HCT116 (cell line): ENCODE data around the gene ARHGEF10L. TPM values are rescaled to one million over a fixed set of nuclear protein-coding genes. Genes with fewer than 3 reads are reported as not detected.

Source experiments
- ATAC-seq: fragments of 200-7000 bp; cut with Tn5 transposase; 2 replicates; pipeline ENCODE4 v1.9.1; 2020; ENCODE audit warnings: mild to moderate bottlenecking, moderate library complexity
- BruUV-seq: library from RNA; stranded (reverse); fragments of 400-500 nt; replicated peaks from 2 replicates; lab custom pipeline; 2021; lab: Mats Ljungman, UMichigan
- CTCF ChIA-PET: fragments of 300-600 bp; sonication (Branson Sonifier 250); formaldehyde crosslinking; loops from one replicate; lab custom pipeline; 2021; ENCODE audit warnings: antibody characterized with exemption; lab: Charles Lee
- POLR2A ChIA-PET: fragments of 300-600, 350-600 bp; sonication (Branson Sonifier 250); formaldehyde crosslinking; loops from one replicate; lab custom pipeline; 2021; ENCODE audit warnings: antibody characterized with exemption; lab: Charles Lee
- RAD21 ChIA-PET, 2 experiments: fragments of 300-600 bp; sonication (Branson Sonifier 250); formaldehyde crosslinking; loops; one replicate each; lab custom pipeline; 2023; ENCODE audit warnings: low total read pairs in 2 of 2; ENCODE audit not compliant: uncharacterized antibody in 2 of 2, unreplicated experiment in 2 of 2, low non-redundant PET in 1 of 2; lab: Charles Lee
- DNase-seq: peaks from one replicate; pipeline ENCODE4 v3.0.0-alpha.2; 2010; ENCODE audit warnings: low read depth, low spot score
- H2AFZ ChIP-seq: fragments of 200-600 bp; shearing (Covaris generic), sonication (generic); 2 replicates; pipeline ENCODE4 v1.6.1; 2017; ENCODE audit warnings: low read depth, mixed run types, mixed read lengths, antibody characterized with exemption, low read length; ENCODE audit not compliant: poor library complexity, severe bottlenecking
- H3K27ac ChIP-seq: 2 replicates; pipeline ENCODE4 v1.5.1; 2012; ENCODE audit warnings: low read depth, low read length
- H3K27me3 ChIP-seq: fragments of 200-600 bp; sonication (generic); 2 replicates; pipeline ENCODE4 v1.6.1; 2016; ENCODE audit warnings: mixed run types, low read length, mixed read lengths; ENCODE audit not compliant: insufficient read depth
- H3K36me3 ChIP-seq, 2 experiments: fragments of 200-500 bp in 1 of 2; fragments of 200-600 bp in 1 of 2; sonication (Bioruptor generic) in 1 of 2; sonication (generic) in 1 of 2; 2 replicates each; pipeline versions ENCODE4 v1.5.1 to v1.6.1; 2014 to 2016; ENCODE audit warnings: low read length in 2 of 2, inconsistent platforms in 1 of 2, mixed read lengths in 1 of 2, mixed run types in 1 of 2; ENCODE audit not compliant: insufficient read depth in 2 of 2, control insufficient read depth in 1 of 2
- H3K4me1 ChIP-seq, 2 experiments: fragments of 200-600 bp in 1 of 2; sonication (generic) in 1 of 2; 2 replicates each; pipeline versions ENCODE4 v1.5.1 to v1.6.1; 2012 to 2017; ENCODE audit warnings: low read length in 2 of 2, inconsistent platforms in 1 of 2, mild to moderate bottlenecking in 1 of 2, mixed read lengths in 1 of 2, mixed run types in 1 of 2, moderate library complexity in 1 of 2; ENCODE audit not compliant: insufficient read depth in 2 of 2, control insufficient read depth in 1 of 2
- H3K4me2 ChIP-seq: fragments of 200-600 bp; sonication (generic); 2 replicates; pipeline ENCODE4 v1.6.1; 2017; ENCODE audit warnings: mixed run types, low read length, mixed read lengths
- H3K4me3 ChIP-seq, 2 experiments: fragments of 200-600 bp in 1 of 2; sonication (generic) in 1 of 2; replicated peaks in 1 of 2; 2 replicates each; pipeline ENCODE4 v1.5.1; 2011 to 2016; ENCODE audit warnings: low read length in 2 of 2, control low read depth in 1 of 2, low read depth in 1 of 2, mild to moderate bottlenecking in 1 of 2, mixed read lengths in 1 of 2, mixed run types in 1 of 2
- H3K79me2 ChIP-seq: fragments of 200-600 bp; sonication (generic); 2 replicates; pipeline ENCODE4 v1.6.1; 2017; ENCODE audit warnings: mild to moderate bottlenecking, mixed run types, low read length, moderate library complexity, mixed read lengths; ENCODE audit not compliant: insufficient read depth
- H3K9ac ChIP-seq: fragments of 200-600 bp; sonication (generic); 2 replicates; pipeline ENCODE4 v1.6.1; 2016; ENCODE audit warnings: low read length, mixed read lengths
- H3K9me2 ChIP-seq: fragments of 200-600 bp; sonication (generic), shearing (Covaris generic); 2 replicates; pipeline ENCODE4 v1.6.1; 2017; ENCODE audit warnings: mixed run types, mild to moderate bottlenecking, moderate library complexity; ENCODE audit not compliant: insufficient read depth
- H3K9me3 ChIP-seq, 2 experiments: fragments of 200-500 bp in 1 of 2; fragments of 200-600 bp in 1 of 2; sonication (Bioruptor generic) in 1 of 2; sonication (generic) in 1 of 2; 2 replicates each; pipeline ENCODE4 v1.6.1; 2014 to 2017; ENCODE audit warnings: low read length in 2 of 2, mixed read lengths in 2 of 2, inconsistent platforms in 1 of 2, low read depth in 1 of 2, mild to moderate bottlenecking in 1 of 2, mixed run types in 1 of 2, moderate library complexity in 1 of 2; ENCODE audit not compliant: control insufficient read depth in 1 of 2, insufficient read depth in 1 of 2
- H4K20me1 ChIP-seq: fragments of 200-600 bp; sonication (generic), shearing (Covaris generic); 2 replicates; pipeline ENCODE4 v1.6.1; 2017; ENCODE audit warnings: mixed run types, mild to moderate bottlenecking, moderate library complexity; ENCODE audit not compliant: insufficient read depth
- ATF3 ChIP-seq: IDR thresholded peaks from 2 replicates; pipeline ENCODE4 v1.6.1; 2012
- CBX3 ChIP-seq: IDR thresholded peaks from 2 replicates; pipeline ENCODE4 v1.6.1; 2012; ENCODE audit warnings: low read depth
- CEBPB ChIP-seq: IDR thresholded peaks from 2 replicates; pipeline ENCODE4 v1.6.1; 2012; ENCODE audit warnings: low read depth
- EGR1 ChIP-seq: IDR thresholded peaks from 2 replicates; pipeline ENCODE4 v1.6.1; 2012; ENCODE audit warnings: low read depth
- EZH2phosphoT487 ChIP-seq: fragments of 200-600 bp; IDR thresholded peaks from 2 replicates; pipeline ENCODE4 v1.6.1; 2018; ENCODE audit warnings: antibody characterized with exemption, borderline replicate concordance
- JUND ChIP-seq: IDR thresholded peaks from 2 replicates; pipeline ENCODE4 v1.6.1; 2012
- POLR2AphosphoS5 ChIP-seq: IDR thresholded peaks from 2 replicates; pipeline ENCODE4 v1.6.1; 2011; ENCODE audit warnings: mild to moderate bottlenecking, low read depth, low read length, moderate library complexity
- RAD21 ChIP-seq: IDR thresholded peaks from 2 replicates; pipeline ENCODE4 v1.6.1; 2012; ENCODE audit warnings: low read depth, mild to moderate bottlenecking
- SIN3A ChIP-seq: IDR thresholded peaks from 2 replicates; pipeline ENCODE4 v1.6.1; 2012; ENCODE audit warnings: low read depth
- SRF ChIP-seq: IDR thresholded peaks from 2 replicates; pipeline ENCODE4 v1.6.1; 2012; ENCODE audit warnings: low read depth
- TCF7L2 ChIP-seq: IDR thresholded peaks from 2 replicates; pipeline ENCODE4 v1.7.0; 2011; ENCODE audit warnings: borderline replicate concordance, inconsistent platforms; ENCODE audit not compliant: insufficient read depth, insufficient read length; ENCODE audit errors: extremely low read depth
- YY1 ChIP-seq: IDR thresholded peaks from 2 replicates; pipeline ENCODE4 v1.6.1; 2011; ENCODE audit warnings: low read length, low read depth, moderate library complexity, mild to moderate bottlenecking; ENCODE audit not compliant: insufficient replicate concordance; ENCODE audit errors: extremely low read depth
- ZBTB33 ChIP-seq: IDR thresholded peaks from 2 replicates; pipeline ENCODE4 v1.6.1; 2011; ENCODE audit warnings: mild to moderate bottlenecking, low read length, moderate library complexity; ENCODE audit not compliant: insufficient replicate concordance; ENCODE audit errors: extremely low read depth
- ZNF274 ChIP-seq: fragments of 200-500 bp; sonication (Bioruptor generic); IDR thresholded peaks from 2 replicates; pipeline ENCODE4 v1.6.1; 2014; ENCODE audit warnings: mild to moderate bottlenecking, low read depth, low read length, inconsistent platforms
- intact Hi-C: fragments of 100-400 bp; cut with micrococcal nuclease; formaldehyde crosslinking; loops from 2 replicates; pipeline ENCODE4 v1.10.0; 2022
- total RNA-seq: library from RNA; stranded (reverse); gene quantifications from one replicate; pipeline ENCODE4 v1.2.1, GENCODE V29; 2021; ENCODE audit not compliant: unreplicated experiment
- TF ChIP-seq, protein P1 (sequence below), 3 experiments: fragments of 200-600 bp in 1 of 3; sonication (generic) in 1 of 3; IDR thresholded peaks in 2 of 3; conservative IDR thresholded peaks in 1 of 3; 2 replicates each; pipeline ENCODE4 v1.5.1; 2012 to 2017; ENCODE audit warnings: low read depth in 2 of 3, low read length in 2 of 3, antibody characterized with exemption in 1 of 3, borderline replicate concordance in 1 of 3, control low read depth in 1 of 3, mild to moderate bottlenecking in 1 of 3, mixed read lengths in 1 of 3, mixed run types in 1 of 3, moderate library complexity in 1 of 3; ENCODE audit not compliant: insufficient read depth in 1 of 3
- TF ChIP-seq, protein P2 (sequence below): IDR thresholded peaks from 2 replicates; pipeline ENCODE4 v1.6.1; 2012; ENCODE audit warnings: low read depth
- TF ChIP-seq, protein P3 (sequence below): IDR thresholded peaks from 2 replicates; pipeline ENCODE4 v1.6.1; 2012

ARHGEF10L gene
- total RNA-seq, 1 experiment from 2014 or later: 14.7 TPM

GRCh38 chr1:17671314-17671705, 131.8 kb downstream of the ARHGEF10L start:
- Histone ChIP-seq H3K9me3 (no peaks in the 10 kb centered on the region), H2AFZ (no peak overlapping the region), H3K27ac (no peak overlapping the region), H3K4me3 (no peak overlapping the region), H3K9ac (no peak overlapping the region), H3K79me2 (no peaks in the 10 kb centered on the region), H3K4me1 (no peaks in the 10 kb centered on the region), H3K27me3 (no peaks in the 10 kb centered on the region), H3K36me3 (no peaks in the 10 kb centered on the region), H3K9me2 (no peaks in the 10 kb centered on the region), H4K20me1 (no peaks in the 10 kb centered on the region), H3K4me2 (no peak overlapping the region)
- RAD21 ChIA-PET: no interaction called here
- BruUV-seq: no TSS peak
- intact Hi-C loops: no loop called here
- no peak for ATAC-seq
- POLR2A ChIA-PET: no interaction called here
- CTCF ChIA-PET: no interaction called here
- no peak for DNase-seq
- TF ChIP-seq TCF7L2 (no peak), POLR2AphosphoS5 (no peak), YY1 (no peak), ATF3 (no peak), CBX3 (no peak), EZH2phosphoT487 (no peak), ZBTB33 (no peak), EGR1 (no peak), ZNF274 (no peak), CEBPB (no peak), RAD21 (no peak), SIN3A (no peak), JUND (no peak), SRF (no peak)
- TF ChIP-seq, protein P1, sequence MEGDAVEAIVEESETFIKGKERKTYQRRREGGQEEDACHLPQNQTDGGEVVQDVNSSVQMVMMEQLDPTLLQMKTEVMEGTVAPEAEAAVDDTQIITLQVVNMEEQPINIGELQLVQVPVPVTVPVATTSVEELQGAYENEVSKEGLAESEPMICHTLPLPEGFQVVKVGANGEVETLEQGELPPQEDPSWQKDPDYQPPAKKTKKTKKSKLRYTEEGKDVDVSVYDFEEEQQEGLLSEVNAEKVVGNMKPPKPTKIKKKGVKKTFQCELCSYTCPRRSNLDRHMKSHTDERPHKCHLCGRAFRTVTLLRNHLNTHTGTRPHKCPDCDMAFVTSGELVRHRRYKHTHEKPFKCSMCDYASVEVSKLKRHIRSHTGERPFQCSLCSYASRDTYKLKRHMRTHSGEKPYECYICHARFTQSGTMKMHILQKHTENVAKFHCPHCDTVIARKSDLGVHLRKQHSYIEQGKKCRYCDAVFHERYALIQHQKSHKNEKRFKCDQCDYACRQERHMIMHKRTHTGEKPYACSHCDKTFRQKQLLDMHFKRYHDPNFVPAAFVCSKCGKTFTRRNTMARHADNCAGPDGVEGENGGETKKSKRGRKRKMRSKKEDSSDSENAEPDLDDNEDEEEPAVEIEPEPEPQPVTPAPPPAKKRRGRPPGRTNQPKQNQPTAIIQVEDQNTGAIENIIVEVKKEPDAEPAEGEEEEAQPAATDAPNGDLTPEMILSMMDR (IDR thresholded peaks at IDR 0.05 in 2 of 3, conservative IDR thresholded peaks at IDR 0.05 in 1 of 3; ENCODE audit: borderline replicate concordance in 1 of 3, insufficient read depth in 1 of 3, low read depth in 2 of 3, low read length in 2 of 3): no peak
- TF ChIP-seq, protein P2, sequence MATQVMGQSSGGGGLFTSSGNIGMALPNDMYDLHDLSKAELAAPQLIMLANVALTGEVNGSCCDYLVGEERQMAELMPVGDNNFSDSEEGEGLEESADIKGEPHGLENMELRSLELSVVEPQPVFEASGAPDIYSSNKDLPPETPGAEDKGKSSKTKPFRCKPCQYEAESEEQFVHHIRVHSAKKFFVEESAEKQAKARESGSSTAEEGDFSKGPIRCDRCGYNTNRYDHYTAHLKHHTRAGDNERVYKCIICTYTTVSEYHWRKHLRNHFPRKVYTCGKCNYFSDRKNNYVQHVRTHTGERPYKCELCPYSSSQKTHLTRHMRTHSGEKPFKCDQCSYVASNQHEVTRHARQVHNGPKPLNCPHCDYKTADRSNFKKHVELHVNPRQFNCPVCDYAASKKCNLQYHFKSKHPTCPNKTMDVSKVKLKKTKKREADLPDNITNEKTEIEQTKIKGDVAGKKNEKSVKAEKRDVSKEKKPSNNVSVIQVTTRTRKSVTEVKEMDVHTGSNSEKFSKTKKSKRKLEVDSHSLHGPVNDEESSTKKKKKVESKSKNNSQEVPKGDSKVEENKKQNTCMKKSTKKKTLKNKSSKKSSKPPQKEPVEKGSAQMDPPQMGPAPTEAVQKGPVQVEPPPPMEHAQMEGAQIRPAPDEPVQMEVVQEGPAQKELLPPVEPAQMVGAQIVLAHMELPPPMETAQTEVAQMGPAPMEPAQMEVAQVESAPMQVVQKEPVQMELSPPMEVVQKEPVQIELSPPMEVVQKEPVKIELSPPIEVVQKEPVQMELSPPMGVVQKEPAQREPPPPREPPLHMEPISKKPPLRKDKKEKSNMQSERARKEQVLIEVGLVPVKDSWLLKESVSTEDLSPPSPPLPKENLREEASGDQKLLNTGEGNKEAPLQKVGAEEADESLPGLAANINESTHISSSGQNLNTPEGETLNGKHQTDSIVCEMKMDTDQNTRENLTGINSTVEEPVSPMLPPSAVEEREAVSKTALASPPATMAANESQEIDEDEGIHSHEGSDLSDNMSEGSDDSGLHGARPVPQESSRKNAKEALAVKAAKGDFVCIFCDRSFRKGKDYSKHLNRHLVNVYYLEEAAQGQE: no peak
- TF ChIP-seq, protein P3, sequence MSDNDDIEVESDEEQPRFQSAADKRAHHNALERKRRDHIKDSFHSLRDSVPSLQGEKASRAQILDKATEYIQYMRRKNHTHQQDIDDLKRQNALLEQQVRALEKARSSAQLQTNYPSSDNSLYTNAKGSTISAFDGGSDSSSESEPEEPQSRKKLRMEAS: no peak
